ENCODE data around the gene CD8B. TPM values are rescaled to one million over a fixed set of nuclear protein-coding genes. Genes with fewer than 3 reads are reported as not detected.

CD8B gene
- total and polyA plus RNA-seq, 2 experiments from 2014 or later: 0.31 to 0.63 TPM

- H3K79me2 ChIP-seq (replicated peaks; ENCODE audit: insufficient read depth): no peaks in the 10 kb centered on the region
- no peaks in the 10 kb centered on the region for H3K9me3 Mint-ChIP-seq
- peaks cover 10% of the 10 kb centered on the region for H3K4me1 Mint-ChIP-seq
- no peak overlapping the region for H3K27ac Mint-ChIP-seq
- H3K36me3 Mint-ChIP-seq (ENCODE audit: low read depth): no peaks in the 10 kb centered on the region
- ATAC-seq: peak; percentile 87
- H2AFZ ChIP-seq: peak overlapping the region; percentile 99
- no peaks in the 10 kb centered on the region for H4K20me1 ChIP-seq (replicated peaks; ENCODE audit: insufficient read depth)
- TF ChIP-seq, protein P1, sequence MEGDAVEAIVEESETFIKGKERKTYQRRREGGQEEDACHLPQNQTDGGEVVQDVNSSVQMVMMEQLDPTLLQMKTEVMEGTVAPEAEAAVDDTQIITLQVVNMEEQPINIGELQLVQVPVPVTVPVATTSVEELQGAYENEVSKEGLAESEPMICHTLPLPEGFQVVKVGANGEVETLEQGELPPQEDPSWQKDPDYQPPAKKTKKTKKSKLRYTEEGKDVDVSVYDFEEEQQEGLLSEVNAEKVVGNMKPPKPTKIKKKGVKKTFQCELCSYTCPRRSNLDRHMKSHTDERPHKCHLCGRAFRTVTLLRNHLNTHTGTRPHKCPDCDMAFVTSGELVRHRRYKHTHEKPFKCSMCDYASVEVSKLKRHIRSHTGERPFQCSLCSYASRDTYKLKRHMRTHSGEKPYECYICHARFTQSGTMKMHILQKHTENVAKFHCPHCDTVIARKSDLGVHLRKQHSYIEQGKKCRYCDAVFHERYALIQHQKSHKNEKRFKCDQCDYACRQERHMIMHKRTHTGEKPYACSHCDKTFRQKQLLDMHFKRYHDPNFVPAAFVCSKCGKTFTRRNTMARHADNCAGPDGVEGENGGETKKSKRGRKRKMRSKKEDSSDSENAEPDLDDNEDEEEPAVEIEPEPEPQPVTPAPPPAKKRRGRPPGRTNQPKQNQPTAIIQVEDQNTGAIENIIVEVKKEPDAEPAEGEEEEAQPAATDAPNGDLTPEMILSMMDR (conservative IDR thresholded peaks at IDR 0.05; ENCODE audit: low read depth in 2 of 2): peak; percentile 84 to 95
- TF ChIP-seq EZH2 (IDR thresholded peaks at IDR 0.05; ENCODE audit: low read depth, unreplicated experiment): no peak
- no peak overlapping the region for H3K27ac ChIP-seq (ENCODE audit: low read depth)
- H3K4me1 ChIP-seq (ENCODE audit: insufficient read depth): peaks cover 7% of the 10 kb centered on the region
- no peaks in the 10 kb centered on the region for H3K36me3 ChIP-seq (ENCODE audit: insufficient read depth)
- H3K4me2 ChIP-seq: peak overlapping the region; percentile 89
- peak overlapping the region; percentile 79 for H3K4me3 ChIP-seq
- H3K27me3 Mint-ChIP-seq (ENCODE audit: insufficient read depth, low read depth, poor library complexity): peaks cover 25% of the 10 kb centered on the region
- no peaks in the 10 kb centered on the region for H3K9me2 ChIP-seq (ENCODE audit: insufficient read depth)
- H3K4me3 Mint-ChIP-seq: peak overlapping the region; percentile 85
- H3F3A ChIP-seq (replicated peaks; ENCODE audit: low read depth): 0 out of 2 replicates have a peak, but pooled peaks cover 2% of the 10 kb centered on the region
- H3K27me3 ChIP-seq (ENCODE audit: insufficient read depth): peaks cover 36% of the 10 kb centered on the region
- DNase-seq (ENCODE audit: low spot score): peak; percentile 92
Observed at GRCh38 chr2:86808315-86809161, 53.1 kb downstream of the CD8B start.

GRCh38 chr2:86807468-86808275, 54.0 kb downstream of the CD8B start:
- Histone ChIP-seq H3K79me2 (replicated peaks; ENCODE audit: insufficient read depth) (no peaks in the 10 kb centered on the region), H3K9me2 (ENCODE audit: insufficient read depth) (no peaks in the 10 kb centered on the region), H3K27me3 (ENCODE audit: insufficient read depth) (peaks cover 36% of the 10 kb centered on the region), H3K27ac (ENCODE audit: low read depth) (no peak overlapping the region), H4K20me1 (replicated peaks; ENCODE audit: insufficient read depth) (no peaks in the 10 kb centered on the region), H3K4me3 (peak overlapping the region; percentile 79), H3K4me1 (ENCODE audit: insufficient read depth) (peaks cover 7% of the 10 kb centered on the region), H2AFZ (peak overlapping the region; percentile 99), H3K4me2 (peak overlapping the region; percentile 89), H3K36me3 (ENCODE audit: insufficient read depth) (no peaks in the 10 kb centered on the region), H3F3A (replicated peaks; ENCODE audit: low read depth) (0 out of 2 replicates have a peak, but pooled peaks cover 2% of the 10 kb centered on the region)
- DNase-seq (ENCODE audit: low spot score) (peak; percentile 82), ATAC-seq (peak; percentile 80)
- no peak overlapping the region for H3K27ac Mint-ChIP-seq
- H3K4me1 Mint-ChIP-seq: peaks cover 10% of the 10 kb centered on the region
- H3K9me3 Mint-ChIP-seq: no peaks in the 10 kb centered on the region
- peak overlapping the region; percentile 85 for H3K4me3 Mint-ChIP-seq
- no peaks in the 10 kb centered on the region for H3K36me3 Mint-ChIP-seq (ENCODE audit: low read depth)
- TF ChIP-seq, protein P1 (conservative IDR thresholded peaks at IDR 0.05; ENCODE audit: low read depth in 2 of 2): no peak
- peak; percentile 50 for TF ChIP-seq EZH2 (IDR thresholded peaks at IDR 0.05; ENCODE audit: low read depth, unreplicated experiment)
- peaks cover 25% of the 10 kb centered on the region for H3K27me3 Mint-ChIP-seq (ENCODE audit: insufficient read depth, low read depth, poor library complexity)

Data from GM23338 (cell line).